Parathyroid adenoma (tissue), 2 donors: ENCODE results near the gene HS6ST2.

Source experiments
- H2AFZ ChIP-seq: fragments of 300-600 bp; sonication (generic); one replicate; pipeline ENCODE4 v1.7.0; 2017; ENCODE audit warnings: antibody characterized with exemption, mild to moderate bottlenecking
- H3K27ac ChIP-seq: fragments of 300-600 bp; sonication (generic); one replicate; pipeline ENCODE4 v1.7.0; 2017
- H3K27me3 ChIP-seq: fragments of 300-600 bp; sonication (generic); one replicate; pipeline ENCODE4 v1.7.0; 2017; ENCODE audit warnings: low read length; ENCODE audit not compliant: control insufficient read depth, insufficient read depth
- H3K36me3 ChIP-seq: fragments of 300-600 bp; sonication (generic); one replicate; pipeline ENCODE4 v1.7.0; 2017; ENCODE audit warnings: low read length; ENCODE audit not compliant: control insufficient read depth, insufficient read depth
- H3K4me1 ChIP-seq: fragments of 300-600 bp; sonication (generic); one replicate; pipeline ENCODE4 v1.7.0; 2017; ENCODE audit warnings: control low read depth
- H3K4me2 ChIP-seq: fragments of 300-600 bp; sonication (generic); one replicate; pipeline ENCODE4 v1.7.0; 2017; ENCODE audit warnings: low read length
- H3K4me3 ChIP-seq: fragments of 300-600 bp; sonication (generic); one replicate; pipeline ENCODE4 v1.7.0; 2017; ENCODE audit warnings: low read depth, low read length
- H3K79me2 ChIP-seq: fragments of 300-600 bp; sonication (generic); one replicate; pipeline ENCODE4 v1.7.0; 2017; ENCODE audit warnings: control low read depth
- H3K9ac ChIP-seq: fragments of 300-600 bp; sonication (generic); one replicate; pipeline ENCODE4 v1.7.0; 2017; ENCODE audit warnings: mild to moderate bottlenecking
- H3K9me3 ChIP-seq: fragments of 300-600 bp; sonication (generic); one replicate; pipeline ENCODE4 v1.7.0; 2017; ENCODE audit warnings: low read length; ENCODE audit not compliant: control insufficient read depth
- TF ChIP-seq, protein P1 (sequence below): fragments of 300-600 bp; sonication (generic); IDR thresholded peaks from one replicate; pipeline ENCODE4 v1.7.0; 2017; ENCODE audit warnings: antibody characterized with exemption, mild to moderate bottlenecking
- donor health status: primary hyperparathyroidism.

HS6ST2 gene

DNA sequence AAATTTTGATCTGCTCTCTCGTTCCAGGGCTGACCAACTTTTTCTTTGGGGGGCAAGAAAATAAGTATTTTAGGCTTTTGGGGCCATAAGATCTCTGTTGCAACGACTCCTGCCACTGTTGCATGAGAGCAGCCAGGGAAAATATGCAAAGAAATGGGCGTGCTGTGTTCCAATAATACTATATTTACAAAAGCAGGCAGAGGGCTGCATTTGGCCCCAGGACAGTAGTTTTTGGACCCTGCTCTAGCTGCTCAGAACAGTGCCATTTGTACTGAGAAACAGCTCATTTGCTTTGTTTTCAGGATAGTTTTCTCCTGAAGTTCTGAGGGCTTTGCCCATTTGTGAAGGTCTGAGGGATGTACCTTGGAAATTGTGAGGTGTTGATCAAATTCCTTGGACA, 334.5 kb downstream of the HS6ST2 start:
- TF ChIP-seq, protein P1, sequence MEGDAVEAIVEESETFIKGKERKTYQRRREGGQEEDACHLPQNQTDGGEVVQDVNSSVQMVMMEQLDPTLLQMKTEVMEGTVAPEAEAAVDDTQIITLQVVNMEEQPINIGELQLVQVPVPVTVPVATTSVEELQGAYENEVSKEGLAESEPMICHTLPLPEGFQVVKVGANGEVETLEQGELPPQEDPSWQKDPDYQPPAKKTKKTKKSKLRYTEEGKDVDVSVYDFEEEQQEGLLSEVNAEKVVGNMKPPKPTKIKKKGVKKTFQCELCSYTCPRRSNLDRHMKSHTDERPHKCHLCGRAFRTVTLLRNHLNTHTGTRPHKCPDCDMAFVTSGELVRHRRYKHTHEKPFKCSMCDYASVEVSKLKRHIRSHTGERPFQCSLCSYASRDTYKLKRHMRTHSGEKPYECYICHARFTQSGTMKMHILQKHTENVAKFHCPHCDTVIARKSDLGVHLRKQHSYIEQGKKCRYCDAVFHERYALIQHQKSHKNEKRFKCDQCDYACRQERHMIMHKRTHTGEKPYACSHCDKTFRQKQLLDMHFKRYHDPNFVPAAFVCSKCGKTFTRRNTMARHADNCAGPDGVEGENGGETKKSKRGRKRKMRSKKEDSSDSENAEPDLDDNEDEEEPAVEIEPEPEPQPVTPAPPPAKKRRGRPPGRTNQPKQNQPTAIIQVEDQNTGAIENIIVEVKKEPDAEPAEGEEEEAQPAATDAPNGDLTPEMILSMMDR, result no peak
- Histone ChIP-seq H3K27me3 (no peaks in the 10 kb centered on the region), H3K27ac (no peak overlapping the region), H2AFZ (no peak overlapping the region), H3K9me3 (no peaks in the 10 kb centered on the region), H3K4me3 (no peak overlapping the region), H3K4me2 (no peak overlapping the region), H3K4me1 (no peaks in the 10 kb centered on the region), H3K36me3 (no peaks in the 10 kb centered on the region), H3K9ac (no peak overlapping the region), H3K79me2 (no peaks in the 10 kb centered on the region)

DNA sequence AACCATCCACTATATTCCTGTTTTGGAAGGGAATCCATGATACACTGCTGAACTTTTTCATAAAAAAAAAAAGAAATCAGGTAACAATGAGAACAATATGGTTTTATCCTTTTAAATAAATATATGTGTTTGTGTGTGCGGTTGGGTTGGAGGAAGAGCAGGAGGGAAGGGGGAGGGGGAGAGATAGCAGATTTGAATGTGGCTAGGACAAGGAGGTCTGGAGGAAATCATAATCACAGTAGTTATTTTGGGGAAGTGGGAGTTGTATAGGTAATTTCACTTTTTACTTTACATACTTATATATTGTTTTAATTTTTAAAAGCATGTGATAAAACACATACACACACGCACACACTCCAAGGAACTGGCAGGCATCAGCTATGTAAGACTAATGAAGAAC, 335.1 kb downstream of the HS6ST2 start:
- TF ChIP-seq, protein P1, result no peak
- Histone ChIP-seq H3K9ac (no peak overlapping the region), H3K79me2 (no peaks in the 10 kb centered on the region), H3K4me2 (no peak overlapping the region), H3K36me3 (no peaks in the 10 kb centered on the region), H3K4me3 (no peak overlapping the region), H3K27me3 (no peaks in the 10 kb centered on the region), H3K9me3 (no peaks in the 10 kb centered on the region), H3K4me1 (no peaks in the 10 kb centered on the region), H3K27ac (no peak overlapping the region), H2AFZ (no peak overlapping the region)

DNA sequence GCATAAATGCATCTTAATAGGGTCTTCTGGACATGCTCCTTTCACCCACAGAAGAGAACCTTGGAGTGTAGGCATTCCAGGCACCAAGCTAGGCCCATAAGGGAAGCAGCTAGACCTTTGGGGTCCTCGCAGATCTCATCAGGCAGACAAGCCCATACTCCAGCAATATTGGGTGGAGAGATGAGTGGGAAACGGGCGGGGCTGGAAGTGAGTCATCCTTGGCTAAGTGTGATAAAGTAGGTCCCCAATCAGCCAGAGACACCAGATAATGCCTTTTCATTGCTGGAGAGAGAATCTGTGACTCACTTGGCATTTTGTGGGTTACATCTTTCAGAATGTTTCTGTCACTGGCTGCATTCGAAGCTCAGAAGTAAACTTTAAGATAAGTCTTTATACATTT, 336.3 kb downstream of the HS6ST2 start:
- TF ChIP-seq, protein P1, result no peak
- Histone ChIP-seq H3K9me3 (no peaks in the 10 kb centered on the region), H3K4me2 (no peak overlapping the region), H3K9ac (no peak overlapping the region), H2AFZ (no peak overlapping the region), H3K27me3 (no peaks in the 10 kb centered on the region), H3K79me2 (no peaks in the 10 kb centered on the region), H3K27ac (no peak overlapping the region), H3K36me3 (no peaks in the 10 kb centered on the region), H3K4me3 (no peak overlapping the region), H3K4me1 (no peaks in the 10 kb centered on the region)

DNA sequence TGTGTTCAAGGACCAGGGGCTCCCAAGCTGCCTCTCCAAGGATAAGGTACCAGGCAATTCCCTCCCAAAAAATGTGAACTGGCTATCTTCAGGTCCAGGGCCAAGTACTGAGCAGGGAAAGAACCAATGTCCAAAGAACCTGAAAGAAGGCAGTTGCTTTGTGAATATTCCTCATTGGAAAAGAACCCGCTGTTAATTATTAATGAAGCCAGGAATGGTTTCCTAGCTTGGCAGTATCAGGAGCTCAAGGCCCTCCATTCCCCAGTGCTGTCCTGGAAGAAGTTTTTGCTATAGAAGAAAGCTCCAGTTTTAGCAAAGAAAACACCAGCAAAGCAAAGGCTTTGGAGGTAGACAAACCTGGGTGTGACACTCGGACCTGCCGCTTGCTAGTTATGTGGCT, 339.6 kb downstream of the HS6ST2 start:
- Histone ChIP-seq H3K27me3 (no peaks in the 10 kb centered on the region), H3K36me3 (no peaks in the 10 kb centered on the region), H3K4me1 (no peaks in the 10 kb centered on the region), H3K9me3 (no peaks in the 10 kb centered on the region), H3K79me2 (no peaks in the 10 kb centered on the region), H2AFZ (no peak overlapping the region), H3K4me3 (no peak overlapping the region), H3K4me2 (no peak overlapping the region), H3K27ac (no peak overlapping the region), H3K9ac (no peak overlapping the region)
- TF ChIP-seq, protein P1, result no peak

DNA sequence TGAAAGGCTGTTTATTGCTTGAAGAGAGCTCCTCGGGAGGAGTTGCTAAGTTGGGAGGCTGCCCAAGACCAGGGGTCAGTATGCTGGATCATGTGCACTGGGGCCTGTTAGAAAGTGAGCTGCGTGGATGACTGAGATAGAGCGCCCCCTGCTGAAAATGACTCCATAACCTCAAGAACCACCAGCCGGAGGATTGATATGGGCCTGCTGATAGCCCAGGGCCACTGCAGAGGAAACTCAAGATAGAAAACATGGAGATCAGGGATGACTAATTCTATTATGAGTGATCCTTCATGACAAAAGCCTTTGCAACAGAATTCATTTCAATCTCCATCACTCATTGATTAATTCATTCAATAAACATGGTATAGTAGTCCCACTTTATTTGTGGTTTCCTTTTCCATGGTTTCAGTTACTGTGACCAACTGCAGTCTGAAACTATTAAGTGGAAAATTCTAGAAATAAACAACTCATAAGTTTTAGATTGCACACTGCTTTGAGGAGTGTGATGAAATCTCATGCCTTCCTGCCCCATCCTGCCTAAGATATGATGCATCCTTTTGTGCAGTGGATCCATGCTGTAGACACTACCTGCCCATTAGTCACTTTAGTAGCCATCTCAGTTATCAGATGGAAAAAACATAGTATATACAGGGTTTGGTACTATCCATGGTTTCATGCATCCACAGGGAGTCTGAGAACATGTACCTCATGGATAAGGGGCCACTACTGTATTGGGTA, 342.9 kb downstream of the HS6ST2 start:
- no peak overlapping the region for H3K9ac ChIP-seq
- no peak overlapping the region for H3K4me3 ChIP-seq
- no peaks in the 10 kb centered on the region for H3K4me1 ChIP-seq
- H2AFZ ChIP-seq, result no peak overlapping the region
- no peaks in the 10 kb centered on the region for H3K36me3 ChIP-seq
- H3K79me2 ChIP-seq, result no peaks in the 10 kb centered on the region
- H3K27me3 ChIP-seq, result no peaks in the 10 kb centered on the region
- H3K27ac ChIP-seq, result no peak overlapping the region
- no peaks in the 10 kb centered on the region for H3K9me3 ChIP-seq
- TF ChIP-seq, protein P1, result peak; percentile 23
- H3K4me2 ChIP-seq, result no peak overlapping the region
